ENCODE data around the gene PLXND1.

Gene PLXND1

DNA sequence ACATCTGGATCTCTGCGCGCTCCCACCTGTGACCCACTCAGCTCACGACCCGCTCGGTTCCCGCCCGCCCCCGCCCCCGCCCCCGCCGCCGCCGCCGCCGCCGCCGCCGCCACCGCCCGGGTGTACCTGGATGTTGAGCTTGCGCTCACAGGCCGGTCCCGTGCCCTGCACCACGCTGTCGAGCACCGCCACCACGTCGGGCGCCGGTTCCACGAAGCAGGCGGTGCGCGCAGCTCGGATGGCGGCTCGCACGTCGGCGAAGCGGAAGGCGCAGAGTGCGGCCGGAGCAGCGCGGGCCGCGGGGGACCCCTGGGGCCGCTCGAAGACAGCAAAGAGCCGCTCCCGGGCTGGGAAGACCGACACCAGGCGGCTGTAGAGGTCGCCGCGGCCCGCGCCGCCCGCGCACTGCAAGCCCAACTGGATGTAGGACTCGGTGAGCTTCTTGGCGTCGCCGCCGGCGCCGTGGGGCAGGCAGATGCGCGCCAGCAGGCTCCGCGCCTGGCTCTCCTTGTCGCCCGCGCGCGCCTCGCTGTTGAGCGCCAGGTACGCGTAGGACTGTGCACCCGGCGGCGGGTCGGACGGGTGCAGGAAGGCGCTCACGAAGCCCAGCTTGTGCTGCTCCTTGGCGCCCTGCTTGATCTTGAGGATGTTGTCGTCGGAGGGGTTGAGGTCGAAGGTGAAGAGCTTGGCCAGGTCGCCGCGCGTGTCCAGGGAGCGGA is 1.1 kb downstream of the PLXND1 start:
- H3K4me3 ChIP-seq (ENCODE audit: low read depth, low read length), result peak overlapping the region; percentile 70
- TF ChIP-seq, protein P1, sequence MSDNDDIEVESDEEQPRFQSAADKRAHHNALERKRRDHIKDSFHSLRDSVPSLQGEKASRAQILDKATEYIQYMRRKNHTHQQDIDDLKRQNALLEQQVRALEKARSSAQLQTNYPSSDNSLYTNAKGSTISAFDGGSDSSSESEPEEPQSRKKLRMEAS (IDR thresholded peaks at IDR 0.05; ENCODE audit: low read depth, low read length), result no peak
- TF ChIP-seq MYC (IDR thresholded peaks at IDR 0.05; ENCODE audit: low read depth, low read length) (no peak), POLR2A (IDR thresholded peaks at IDR 0.05; ENCODE audit: extremely low read depth, insufficient read length) (no peak)
- TF ChIP-seq, protein P2, sequence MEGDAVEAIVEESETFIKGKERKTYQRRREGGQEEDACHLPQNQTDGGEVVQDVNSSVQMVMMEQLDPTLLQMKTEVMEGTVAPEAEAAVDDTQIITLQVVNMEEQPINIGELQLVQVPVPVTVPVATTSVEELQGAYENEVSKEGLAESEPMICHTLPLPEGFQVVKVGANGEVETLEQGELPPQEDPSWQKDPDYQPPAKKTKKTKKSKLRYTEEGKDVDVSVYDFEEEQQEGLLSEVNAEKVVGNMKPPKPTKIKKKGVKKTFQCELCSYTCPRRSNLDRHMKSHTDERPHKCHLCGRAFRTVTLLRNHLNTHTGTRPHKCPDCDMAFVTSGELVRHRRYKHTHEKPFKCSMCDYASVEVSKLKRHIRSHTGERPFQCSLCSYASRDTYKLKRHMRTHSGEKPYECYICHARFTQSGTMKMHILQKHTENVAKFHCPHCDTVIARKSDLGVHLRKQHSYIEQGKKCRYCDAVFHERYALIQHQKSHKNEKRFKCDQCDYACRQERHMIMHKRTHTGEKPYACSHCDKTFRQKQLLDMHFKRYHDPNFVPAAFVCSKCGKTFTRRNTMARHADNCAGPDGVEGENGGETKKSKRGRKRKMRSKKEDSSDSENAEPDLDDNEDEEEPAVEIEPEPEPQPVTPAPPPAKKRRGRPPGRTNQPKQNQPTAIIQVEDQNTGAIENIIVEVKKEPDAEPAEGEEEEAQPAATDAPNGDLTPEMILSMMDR (IDR thresholded peaks at IDR 0.05; ENCODE audit: low read depth, low read length), result no peak
- DNase-seq (ENCODE audit: low read depth), result peak; percentile 79

DNA sequence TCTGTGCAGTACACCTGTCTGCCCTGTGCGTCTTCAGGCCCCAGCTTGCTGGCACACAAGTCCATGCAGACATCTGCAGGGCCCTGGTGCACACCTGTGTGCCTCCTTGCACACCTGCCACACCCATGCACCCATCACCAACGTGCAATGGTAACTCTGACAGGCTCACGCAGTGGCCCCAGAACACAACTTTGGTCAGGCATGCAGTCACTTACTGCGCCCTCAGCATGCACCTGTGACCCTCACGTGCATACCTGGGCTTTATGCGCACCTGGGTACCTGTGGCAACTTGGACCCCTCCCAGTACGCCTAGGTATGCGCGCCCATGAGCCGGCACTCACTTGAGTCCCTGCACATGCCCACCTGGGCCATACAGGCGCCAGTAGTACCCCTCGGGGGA is 1.7 kb downstream of the PLXND1 start:
- no peak for TF ChIP-seq POLR2A (IDR thresholded peaks at IDR 0.05; ENCODE audit: extremely low read depth, insufficient read length)
- no peak for TF ChIP-seq MYC (IDR thresholded peaks at IDR 0.05; ENCODE audit: low read depth, low read length)
- TF ChIP-seq, protein P1 (IDR thresholded peaks at IDR 0.05; ENCODE audit: low read depth, low read length), result no peak
- TF ChIP-seq, protein P2 (IDR thresholded peaks at IDR 0.05; ENCODE audit: low read depth, low read length), result no peak
- H3K4me3 ChIP-seq (ENCODE audit: low read depth, low read length), result peak overlapping the region; percentile 70
- DNase-seq (ENCODE audit: low read depth), result no peak

DNA sequence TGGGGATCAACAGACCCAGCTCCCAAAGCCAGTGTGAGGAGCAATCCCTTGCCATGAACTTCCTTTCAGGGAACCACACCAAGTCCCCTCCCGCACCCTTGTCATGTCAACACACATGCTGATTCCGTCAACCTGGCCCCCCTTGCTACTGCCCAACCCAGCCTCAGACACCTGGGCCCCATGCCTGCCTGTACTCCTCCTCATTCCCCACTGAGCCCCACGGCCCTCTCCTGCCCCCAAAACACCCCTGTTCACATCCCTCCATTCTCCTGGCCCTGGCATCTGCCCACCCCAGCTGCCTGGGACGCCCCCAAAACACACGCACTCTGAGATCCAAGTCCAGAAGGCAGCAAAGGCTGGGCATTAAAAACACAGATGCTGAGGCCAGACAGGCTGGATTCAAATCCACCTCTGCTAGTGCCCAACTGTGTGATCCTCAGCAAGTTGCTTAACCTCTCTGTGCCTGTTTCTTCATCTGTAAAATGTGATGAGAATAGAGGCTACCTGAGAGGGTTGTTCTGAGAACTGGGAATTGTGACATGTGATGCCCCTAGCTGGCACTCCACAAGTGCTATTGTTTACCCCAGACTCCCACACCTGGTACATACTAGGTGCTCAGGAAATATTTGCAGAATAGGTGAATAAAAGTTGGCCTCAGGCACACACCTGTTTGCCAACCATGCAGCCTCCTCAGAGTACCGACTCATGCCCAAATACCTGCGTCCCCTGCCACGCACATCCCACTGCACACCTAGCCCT is 2.3 kb downstream of the PLXND1 start:
- DNase-seq (ENCODE audit: low read depth), result no peak
- peak overlapping the region; percentile 70 for H3K4me3 ChIP-seq (ENCODE audit: low read depth, low read length)
- TF ChIP-seq, protein P2 (IDR thresholded peaks at IDR 0.05; ENCODE audit: low read depth, low read length), result no peak
- TF ChIP-seq, protein P1 (IDR thresholded peaks at IDR 0.05; ENCODE audit: low read depth, low read length), result no peak
- TF ChIP-seq MYC (IDR thresholded peaks at IDR 0.05; ENCODE audit: low read depth, low read length) (no peak), POLR2A (IDR thresholded peaks at IDR 0.05; ENCODE audit: extremely low read depth, insufficient read length) (no peak)

DNA sequence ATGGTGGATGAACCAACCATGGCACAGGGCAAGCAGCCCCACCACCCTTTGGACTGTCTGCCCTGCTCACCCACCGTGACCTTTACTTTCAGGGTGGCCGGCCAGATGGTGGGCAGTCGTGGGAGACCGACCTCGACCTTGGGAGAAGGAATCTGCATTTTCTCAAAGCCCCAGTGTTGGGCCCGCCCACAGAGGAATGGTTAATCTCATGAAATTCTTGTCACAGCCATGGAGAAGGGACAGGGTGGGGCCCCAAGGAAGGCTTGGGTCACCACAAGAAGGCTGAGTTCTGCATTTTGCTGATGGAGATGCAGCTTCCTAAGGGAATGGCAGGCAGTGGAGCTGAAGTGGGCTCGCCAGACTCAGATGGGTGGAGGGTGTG is 2.9 kb downstream of the PLXND1 start:
- TF ChIP-seq, protein P1 (IDR thresholded peaks at IDR 0.05; ENCODE audit: low read depth, low read length), result no peak
- TF ChIP-seq POLR2A (IDR thresholded peaks at IDR 0.05; ENCODE audit: extremely low read depth, insufficient read length) (no peak), MYC (IDR thresholded peaks at IDR 0.05; ENCODE audit: low read depth, low read length) (no peak)
- TF ChIP-seq, protein P2 (IDR thresholded peaks at IDR 0.05; ENCODE audit: low read depth, low read length), result no peak
- H3K4me3 ChIP-seq (ENCODE audit: low read depth, low read length), result peak overlapping the region; percentile 70
- DNase-seq (ENCODE audit: low read depth), result no peak

DNA sequence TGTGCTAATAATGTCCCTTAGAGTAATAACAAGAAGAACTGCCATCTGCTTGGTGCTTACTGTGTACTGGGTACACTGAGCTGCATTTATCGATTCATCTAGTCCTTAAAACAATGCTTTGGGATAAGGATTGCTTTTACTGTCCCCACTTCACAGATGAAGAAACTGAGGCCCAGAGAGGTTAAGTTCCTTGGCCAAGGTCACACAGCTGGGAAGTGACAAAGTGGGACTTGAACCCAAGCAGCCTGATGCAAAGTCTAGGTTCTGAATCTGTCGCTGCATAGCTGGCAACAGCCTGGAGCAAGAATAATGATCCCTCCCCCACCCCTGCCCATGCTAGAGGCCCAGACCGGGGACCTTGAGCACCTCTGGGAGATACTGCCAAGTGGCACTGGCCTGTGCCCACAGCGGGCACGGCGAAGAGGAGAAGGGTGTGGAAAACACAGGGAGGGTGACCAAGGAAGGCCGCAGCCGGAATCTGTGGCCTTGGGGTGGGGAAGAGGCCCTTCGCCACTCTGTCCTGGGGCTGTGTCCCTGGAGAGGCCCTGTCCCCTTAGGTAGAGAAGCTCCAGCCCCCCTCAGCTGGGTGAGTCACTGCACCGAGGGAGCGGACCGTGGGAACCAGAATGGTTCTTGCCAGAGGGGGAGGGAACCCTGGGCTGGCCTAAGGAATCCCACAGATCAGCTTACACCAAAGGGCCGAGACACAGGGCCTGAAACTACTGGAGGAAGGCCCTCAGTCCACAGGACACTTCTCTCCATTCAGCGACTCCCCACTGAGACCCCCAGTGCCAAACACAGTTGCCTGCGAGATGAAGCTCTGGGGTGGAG is 3.5 kb downstream of the PLXND1 start:
- H3K4me3 ChIP-seq (ENCODE audit: low read depth, low read length), result peak overlapping the region; percentile 70
- TF ChIP-seq MYC (IDR thresholded peaks at IDR 0.05; ENCODE audit: low read depth, low read length) (no peak), POLR2A (IDR thresholded peaks at IDR 0.05; ENCODE audit: extremely low read depth, insufficient read length) (no peak)
- TF ChIP-seq, protein P1 (IDR thresholded peaks at IDR 0.05; ENCODE audit: low read depth, low read length), result no peak
- TF ChIP-seq, protein P2 (IDR thresholded peaks at IDR 0.05; ENCODE audit: low read depth, low read length), result no peak
- DNase-seq (ENCODE audit: low read depth), result peak; percentile 65

Data from NB4 (cell line).